ENCODE data around the gene MICAL2.

DNA sequence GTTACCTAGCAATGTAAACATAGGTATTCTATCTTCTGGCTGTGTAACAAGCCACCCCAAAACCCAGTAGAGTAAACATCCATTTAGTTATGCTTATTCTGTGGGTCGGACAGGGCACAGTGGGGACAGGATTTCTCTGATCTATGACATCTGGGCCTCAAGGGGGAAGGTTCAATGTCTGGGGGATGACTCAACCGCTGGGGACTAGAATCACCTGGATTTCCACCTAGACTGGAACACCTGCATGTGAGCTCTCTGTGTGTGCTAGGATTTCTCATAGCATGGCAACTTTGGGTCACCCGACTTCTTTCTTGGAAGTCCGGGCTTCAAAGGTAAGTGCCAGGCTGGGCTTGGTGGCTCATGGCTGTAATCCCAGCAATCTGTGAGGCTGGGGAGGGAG lies 36.5 kb upstream of the MICAL2 start:
- TF ChIP-seq, protein P1, sequence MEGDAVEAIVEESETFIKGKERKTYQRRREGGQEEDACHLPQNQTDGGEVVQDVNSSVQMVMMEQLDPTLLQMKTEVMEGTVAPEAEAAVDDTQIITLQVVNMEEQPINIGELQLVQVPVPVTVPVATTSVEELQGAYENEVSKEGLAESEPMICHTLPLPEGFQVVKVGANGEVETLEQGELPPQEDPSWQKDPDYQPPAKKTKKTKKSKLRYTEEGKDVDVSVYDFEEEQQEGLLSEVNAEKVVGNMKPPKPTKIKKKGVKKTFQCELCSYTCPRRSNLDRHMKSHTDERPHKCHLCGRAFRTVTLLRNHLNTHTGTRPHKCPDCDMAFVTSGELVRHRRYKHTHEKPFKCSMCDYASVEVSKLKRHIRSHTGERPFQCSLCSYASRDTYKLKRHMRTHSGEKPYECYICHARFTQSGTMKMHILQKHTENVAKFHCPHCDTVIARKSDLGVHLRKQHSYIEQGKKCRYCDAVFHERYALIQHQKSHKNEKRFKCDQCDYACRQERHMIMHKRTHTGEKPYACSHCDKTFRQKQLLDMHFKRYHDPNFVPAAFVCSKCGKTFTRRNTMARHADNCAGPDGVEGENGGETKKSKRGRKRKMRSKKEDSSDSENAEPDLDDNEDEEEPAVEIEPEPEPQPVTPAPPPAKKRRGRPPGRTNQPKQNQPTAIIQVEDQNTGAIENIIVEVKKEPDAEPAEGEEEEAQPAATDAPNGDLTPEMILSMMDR (IDR thresholded peaks at IDR 0.05; ENCODE audit: low read depth, low read length) = no peak
- no peak for TF ChIP-seq EZH2phosphoT487 (IDR thresholded peaks at IDR 0.05; ENCODE audit: low read depth)
